Testis (tissue), 2 donors: Measurements from ENCODE around the gene PRDM11.

ENCODE experiments used
- POLR2A ChIP-seq: fragments of 450-650 bp; IDR thresholded peaks from one replicate; pipeline ENCODE4 v1.6.1; 2017; ENCODE audit warnings: antibody characterized with exemption, mild to moderate bottlenecking, moderate library complexity
- TF ChIP-seq, protein P1 (sequence below), 3 experiments: fragments of 450-650 bp in 2 of 3; fragments of 200-600 bp in 1 of 3; sonication (generic) in 1 of 3; IDR thresholded peaks; one replicate each; pipeline ENCODE4 v1.5.1; 2016 to 2019; ENCODE audit warnings: antibody characterized with exemption in 3 of 3, mild to moderate bottlenecking in 2 of 3, moderate library complexity in 1 of 3

GRCh38 chr11:45161252-45162063, 15.0 kb downstream of the PRDM11 start:
- TF ChIP-seq, protein P1, sequence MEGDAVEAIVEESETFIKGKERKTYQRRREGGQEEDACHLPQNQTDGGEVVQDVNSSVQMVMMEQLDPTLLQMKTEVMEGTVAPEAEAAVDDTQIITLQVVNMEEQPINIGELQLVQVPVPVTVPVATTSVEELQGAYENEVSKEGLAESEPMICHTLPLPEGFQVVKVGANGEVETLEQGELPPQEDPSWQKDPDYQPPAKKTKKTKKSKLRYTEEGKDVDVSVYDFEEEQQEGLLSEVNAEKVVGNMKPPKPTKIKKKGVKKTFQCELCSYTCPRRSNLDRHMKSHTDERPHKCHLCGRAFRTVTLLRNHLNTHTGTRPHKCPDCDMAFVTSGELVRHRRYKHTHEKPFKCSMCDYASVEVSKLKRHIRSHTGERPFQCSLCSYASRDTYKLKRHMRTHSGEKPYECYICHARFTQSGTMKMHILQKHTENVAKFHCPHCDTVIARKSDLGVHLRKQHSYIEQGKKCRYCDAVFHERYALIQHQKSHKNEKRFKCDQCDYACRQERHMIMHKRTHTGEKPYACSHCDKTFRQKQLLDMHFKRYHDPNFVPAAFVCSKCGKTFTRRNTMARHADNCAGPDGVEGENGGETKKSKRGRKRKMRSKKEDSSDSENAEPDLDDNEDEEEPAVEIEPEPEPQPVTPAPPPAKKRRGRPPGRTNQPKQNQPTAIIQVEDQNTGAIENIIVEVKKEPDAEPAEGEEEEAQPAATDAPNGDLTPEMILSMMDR (IDR thresholded peaks at IDR 0.05): no peak
- TF ChIP-seq POLR2A: no peak
